NOMO-1 treated with dmso at 0.1 percent for 144 hours (cell line): Measurements from ENCODE around the gene ZSWIM5.
"Not testable (repeated sequence)": the region's sequence is repeated elsewhere in the genome, so short reads cannot be mapped to it uniquely, and the experiment has no call there.

ENCODE experiments used
- DNase-seq: peaks from one replicate; lab custom pipeline; 2025; ENCODE audit not compliant: unreplicated experiment; lab: John Stamatoyannopoulos, UW

ZSWIM5 gene

GRCh38 chr1:45205910-45206721 lies at the start of gene ZSWIM5:
Gene ZSWIM5 (minus strand): TSS chr1:45206605. CDS start chr1:45206350, 255 bp downstream.
- no peak for DNase-seq

DNA sequence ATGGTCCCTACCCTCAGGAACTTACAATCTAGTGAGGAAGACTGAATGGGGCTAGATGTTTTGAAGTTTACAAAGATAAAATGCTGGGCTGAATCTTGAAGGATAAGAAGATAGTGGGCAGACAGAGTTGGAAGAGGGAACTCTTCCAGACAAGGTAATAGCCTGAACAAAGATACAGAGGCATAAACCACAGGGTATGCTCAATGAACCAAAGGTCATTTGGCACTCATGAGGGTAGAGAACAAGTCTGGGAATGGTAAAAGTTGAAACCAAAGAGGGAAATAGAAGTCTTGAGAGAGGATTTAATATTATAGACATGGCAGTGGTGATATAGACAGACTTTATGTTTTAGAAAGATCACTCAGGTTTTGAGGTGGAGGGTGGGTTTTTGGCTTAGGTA lies 48.1 kb upstream of the ZSWIM5 start:
- no peak for DNase-seq

- no peak for DNase-seq
Observed at GRCh38 chr1:45250544-45250943, 44.1 kb upstream of the ZSWIM5 start.

DNA sequence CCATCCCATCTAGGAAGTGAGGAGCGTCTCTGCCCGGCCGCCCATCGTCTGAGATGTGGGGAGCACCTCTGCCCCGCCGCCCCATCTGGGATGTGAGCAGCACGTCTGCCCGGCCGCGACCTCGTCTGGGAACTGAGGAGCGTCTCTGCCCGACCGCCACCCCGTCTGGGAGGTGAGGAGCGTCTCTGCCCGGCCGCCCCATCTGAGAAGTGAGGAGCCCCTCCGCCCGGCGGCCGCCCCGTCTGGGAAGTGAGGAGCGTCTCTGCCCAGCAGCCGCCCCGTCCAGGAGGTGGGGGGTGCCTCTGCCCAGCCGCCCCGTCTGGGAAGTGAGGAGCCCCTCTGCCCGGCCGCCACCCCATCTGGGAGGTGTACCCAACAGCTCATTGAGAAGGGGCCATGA lies 41.6 kb upstream of the ZSWIM5 start:
- DNase-seq, result not testable (repeated sequence)

DNA sequence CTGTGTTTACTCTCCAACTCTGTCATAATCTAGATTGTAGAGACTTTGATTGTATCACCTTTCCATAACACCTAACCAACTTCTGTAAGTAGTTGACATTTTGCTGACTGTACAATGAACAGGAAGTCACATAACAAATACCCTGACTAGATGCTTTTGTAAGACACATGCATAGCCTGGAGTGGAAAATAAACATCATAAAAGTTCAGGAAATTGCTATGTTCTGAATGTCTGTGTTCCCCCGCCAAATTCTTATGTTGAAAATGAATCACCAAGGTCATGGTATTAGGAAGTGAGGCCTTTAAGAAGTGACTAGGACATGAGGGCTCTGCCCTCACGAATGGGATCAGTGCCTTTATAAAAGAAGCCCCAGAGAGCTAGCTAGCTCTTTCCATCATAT lies 40.4 kb upstream of the ZSWIM5 start:
- DNase-seq, result no peak

DNA sequence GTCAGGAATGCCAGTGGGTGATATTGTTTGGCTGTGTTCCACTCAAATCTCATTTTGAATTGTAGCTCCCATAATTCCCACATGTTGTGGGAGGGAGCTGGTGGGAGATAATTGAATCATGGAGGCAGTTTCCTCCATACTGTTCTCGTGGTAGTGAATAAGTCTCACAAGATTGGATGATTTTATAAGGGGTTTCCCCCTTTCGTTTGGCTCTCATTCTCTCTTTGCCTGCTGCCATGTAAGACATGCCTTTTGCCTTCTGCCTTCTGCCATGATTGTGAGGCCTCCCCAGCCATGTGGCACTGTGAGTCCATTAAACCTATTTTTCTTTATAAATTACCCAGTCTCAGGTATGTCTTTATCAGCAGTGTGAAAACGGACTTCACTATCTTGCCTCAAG lies 40.0 kb upstream of the ZSWIM5 start:
- not testable (repeated sequence) for DNase-seq

DNA sequence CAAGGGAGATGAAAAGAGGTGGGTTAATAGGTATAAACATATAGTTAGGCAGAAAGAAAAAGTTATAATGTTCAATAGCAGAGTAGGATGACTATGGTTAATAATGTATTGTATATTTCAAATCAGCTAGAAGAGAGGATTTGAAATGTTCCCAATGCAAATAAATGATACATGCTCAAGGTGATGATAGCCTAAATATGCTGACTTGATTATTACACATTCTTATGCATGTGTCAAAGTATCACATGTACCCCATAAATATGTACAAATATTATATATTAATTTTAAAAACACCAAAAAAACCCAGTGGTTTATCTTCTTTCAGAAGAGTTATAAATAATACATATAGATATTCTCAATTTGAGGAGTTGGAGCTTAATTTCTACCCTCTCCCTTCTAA lies 38.3 kb upstream of the ZSWIM5 start:
- no peak for DNase-seq

DNA sequence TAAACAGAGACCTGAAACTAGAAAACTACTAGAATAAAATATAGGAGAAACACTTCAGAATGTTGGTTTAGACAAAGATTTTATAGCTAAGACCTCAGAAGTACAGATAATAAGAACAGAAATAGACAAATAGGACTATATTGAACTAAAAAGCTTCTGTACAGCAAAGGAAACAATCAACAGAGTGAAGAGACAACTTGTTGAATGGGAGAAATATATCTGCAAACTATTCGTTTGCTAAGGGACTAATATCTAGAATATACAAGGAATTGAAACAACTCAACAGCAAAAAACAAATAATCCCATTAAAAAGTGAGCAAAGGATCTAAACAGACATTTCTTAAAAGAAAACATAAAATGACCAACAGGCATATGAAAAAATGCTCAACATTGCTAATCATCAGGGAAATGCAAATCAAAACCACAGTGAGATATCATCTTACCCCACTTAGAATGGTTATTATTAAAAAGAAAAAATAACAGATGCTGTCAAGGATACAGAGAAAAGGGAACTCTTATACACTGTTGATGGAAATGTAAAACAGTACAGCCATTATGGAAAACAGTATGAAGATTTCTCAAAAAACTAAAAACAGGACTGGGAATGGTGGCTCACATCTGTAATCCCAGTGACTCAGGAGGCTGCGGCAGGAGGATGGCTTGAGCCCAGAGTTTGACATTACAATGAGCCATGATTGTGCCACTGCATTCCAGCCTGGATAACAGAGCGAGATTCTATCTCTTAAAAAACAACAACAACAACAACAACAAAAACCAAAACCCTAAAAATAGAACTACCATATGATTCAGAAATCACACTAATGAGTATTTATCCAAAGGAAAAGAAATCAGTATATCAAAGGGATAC lies 37.3 kb upstream of the ZSWIM5 start:
- no peak for DNase-seq

- DNase-seq, result no peak
Observed at GRCh38 chr1:45238846-45239245, 32.4 kb upstream of the ZSWIM5 start.

DNA sequence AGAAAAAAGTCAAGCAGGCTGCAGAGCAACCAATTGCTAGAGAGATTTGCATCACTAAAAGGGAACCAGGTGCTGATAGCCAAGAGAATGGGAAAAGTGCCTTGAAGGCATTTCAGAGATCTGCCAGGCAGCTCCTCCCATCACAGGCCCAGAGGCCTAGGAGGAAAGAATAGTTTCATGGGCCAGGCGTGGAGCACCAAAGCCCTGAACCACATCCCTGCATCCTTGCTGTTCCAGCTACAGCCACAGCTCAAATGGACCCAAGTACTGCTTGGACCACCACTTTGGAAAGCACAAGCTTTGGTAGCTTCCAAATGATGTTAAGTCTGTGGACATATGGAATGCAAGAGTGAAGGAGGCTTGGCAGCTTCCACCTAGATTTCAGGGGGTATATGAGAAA lies 29.7 kb upstream of the ZSWIM5 start:
- no peak for DNase-seq

DNA sequence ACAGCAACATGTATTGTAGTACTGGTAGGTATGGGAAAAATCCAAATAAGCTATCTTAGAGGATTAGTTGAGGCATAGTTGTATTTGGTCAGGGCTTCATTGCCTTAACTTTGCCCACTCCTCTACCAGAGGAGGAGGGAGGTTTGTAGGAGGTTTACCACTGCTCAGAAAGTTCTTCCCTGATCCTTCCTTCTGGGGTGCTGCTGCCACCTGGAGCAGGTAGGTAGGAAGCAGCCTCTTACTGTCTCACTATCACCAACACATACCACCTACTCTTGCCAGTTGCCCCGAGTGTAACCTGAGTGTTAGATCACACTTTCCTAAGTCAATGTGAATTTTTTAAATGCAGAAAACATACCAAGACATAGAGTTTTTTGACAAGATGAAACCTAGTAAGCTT lies 24.1 kb upstream of the ZSWIM5 start:
- DNase-seq, result no peak

- no peak for DNase-seq
Observed at GRCh38 chr1:45225598-45225997, 19.2 kb upstream of the ZSWIM5 start.

DNA sequence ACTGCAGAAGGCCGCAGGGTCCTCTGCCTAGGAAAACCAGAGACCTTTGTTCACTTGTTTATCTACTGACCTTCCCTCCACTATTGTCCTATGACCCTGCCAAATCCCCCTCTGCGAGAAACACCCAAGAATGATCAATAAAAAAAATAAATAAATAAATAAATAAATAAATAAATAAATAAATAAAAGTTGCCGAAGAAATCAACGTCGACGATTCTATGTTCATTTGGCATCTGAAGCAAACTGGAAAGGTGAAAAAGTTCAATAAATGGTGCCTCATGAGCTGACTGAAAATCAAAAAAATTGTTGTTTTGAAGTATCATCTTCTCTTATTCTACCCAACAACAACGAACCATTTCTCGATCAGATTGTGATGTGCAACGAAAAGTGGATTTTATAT lies 17.3 kb upstream of the ZSWIM5 start:
- not testable (repeated sequence) for DNase-seq

DNA sequence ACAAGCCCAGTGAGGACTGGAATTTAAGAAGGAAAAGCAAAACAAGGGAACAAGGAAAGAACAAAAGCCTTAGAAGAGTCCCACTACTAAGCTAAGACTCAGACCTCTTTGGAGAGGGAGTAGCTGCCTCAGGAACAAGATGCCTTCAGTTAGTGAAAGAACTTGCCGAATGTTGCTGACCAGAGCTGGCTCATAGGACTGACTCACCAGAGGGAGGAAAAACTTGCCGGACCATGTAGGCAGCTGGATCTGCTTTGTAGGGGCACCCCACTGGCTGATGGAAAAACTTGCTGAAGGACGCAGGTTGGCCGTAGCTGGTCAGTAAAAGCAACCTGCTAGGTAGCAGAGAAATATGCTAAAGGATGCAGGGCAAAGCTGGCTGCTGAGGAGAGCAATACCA lies 15.3 kb upstream of the ZSWIM5 start:
- no peak for DNase-seq

- DNase-seq, result no peak
Observed at GRCh38 chr1:45216861-45217260, 10.5 kb upstream of the ZSWIM5 start.

- DNase-seq, result no peak
Observed at GRCh38 chr1:45216200-45216541, 9.8 kb upstream of the ZSWIM5 start.

DNA sequence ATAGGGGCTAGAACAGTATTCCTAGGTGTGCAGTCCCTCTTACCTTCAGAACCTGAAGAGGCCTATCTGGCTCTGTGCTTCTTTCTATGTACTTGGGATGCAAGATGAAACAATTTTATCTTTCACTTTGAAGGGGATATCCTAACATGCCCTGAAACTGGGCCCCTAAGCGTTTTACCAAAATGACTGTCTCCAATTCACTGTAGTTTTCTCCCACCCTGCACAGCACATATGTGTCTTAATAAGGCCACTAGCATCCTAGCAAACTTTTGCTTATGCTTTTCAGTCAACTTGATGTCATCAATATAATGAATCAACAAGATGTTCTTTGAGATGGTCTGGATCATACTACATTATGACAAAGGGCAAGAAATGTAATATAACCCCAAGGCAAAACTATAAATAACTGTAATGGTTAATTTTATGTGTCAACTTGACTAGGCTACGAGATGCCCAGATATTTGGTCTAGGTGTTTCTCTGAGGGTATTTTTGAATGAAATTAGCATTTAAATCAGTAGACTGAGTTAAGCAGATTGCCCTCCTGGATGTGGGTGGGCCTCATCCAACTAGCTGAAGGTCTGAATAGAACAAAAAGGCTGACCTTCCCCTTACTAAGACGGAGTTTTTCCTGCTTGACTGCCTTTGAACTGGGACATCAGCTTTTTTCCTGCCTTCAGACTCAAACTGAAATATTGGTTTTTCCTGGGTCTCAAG lies 9.2 kb upstream of the ZSWIM5 start:
- no peak for DNase-seq

GRCh38 chr1:45213892-45214291 lies 7.5 kb upstream of the ZSWIM5 start:
- no peak for DNase-seq

GRCh38 chr1:45211076-45211475 lies 4.7 kb upstream of the ZSWIM5 start:
- DNase-seq, result no peak

DNA sequence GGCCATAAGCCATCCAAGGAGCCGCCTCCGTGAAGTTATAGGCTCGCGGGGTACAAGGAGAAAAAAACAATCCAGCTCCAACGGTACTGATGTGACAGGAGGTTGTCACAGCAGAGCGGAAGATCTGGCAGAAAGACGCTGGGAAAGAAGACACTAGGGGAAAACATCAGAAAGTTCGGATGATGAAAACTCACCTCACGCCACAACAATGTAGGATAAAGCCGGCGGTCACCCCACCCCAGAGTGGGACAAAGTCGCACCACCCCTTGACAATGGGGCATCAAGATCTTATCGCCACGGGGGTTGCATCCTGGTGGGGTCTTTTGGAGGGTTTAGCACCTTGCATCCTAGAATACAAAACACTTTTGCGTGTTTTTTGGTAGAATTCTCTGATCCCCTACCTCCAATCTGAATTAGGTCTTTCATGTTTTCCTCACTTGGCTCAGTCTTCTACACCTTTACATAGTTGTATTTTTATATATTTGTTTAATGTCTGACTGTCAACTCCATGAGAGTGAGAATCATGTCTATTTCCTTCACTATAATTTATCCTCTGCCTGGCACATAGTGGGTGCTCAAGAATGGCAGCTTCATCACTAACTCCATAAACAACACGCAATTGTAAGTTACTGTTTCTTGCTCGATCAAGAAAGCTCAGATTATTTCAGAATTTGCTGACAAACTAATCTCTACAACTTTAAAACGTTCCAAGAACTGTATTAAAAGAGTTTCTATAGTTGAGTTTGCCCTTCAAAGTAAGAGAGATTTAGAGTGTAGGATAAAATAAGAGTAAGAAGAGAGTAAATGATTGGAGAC lies 611 bp upstream of the ZSWIM5 start:
- DNase-seq, result no peak
